ENCODE data around the gene C3orf20.

The C3orf20 gene

GRCh38 chr3:14630404-14631100 lies 44.4 kb upstream of the C3orf20 start:
- H4K20me1 ChIP-seq (ENCODE audit: insufficient read depth): no peaks in the 10 kb centered on the region
- no peak overlapping the region for H3K9ac ChIP-seq
- H3K27me3 ChIP-seq (ENCODE audit: insufficient read depth, low read depth): no peaks in the 10 kb centered on the region
- H2AFZ ChIP-seq (ENCODE audit: low read depth): no peak overlapping the region
- no peaks in the 10 kb centered on the region for H3K79me2 ChIP-seq (ENCODE audit: insufficient read depth, low read depth)
- H3K4me1 ChIP-seq (ENCODE audit: low read depth, poor library complexity, severe bottlenecking): no peaks in the 10 kb centered on the region
- H3K27ac ChIP-seq: no peak overlapping the region
- H3K36me3 ChIP-seq (ENCODE audit: insufficient read depth): no peaks in the 10 kb centered on the region
- H3K4me2 ChIP-seq: no peak overlapping the region
- TF ChIP-seq CTCF (conservative IDR thresholded peaks at IDR 0.05; ENCODE audit: low read depth, low read length): no peak
- H3K4me3 ChIP-seq (IDR thresholded peaks at IDR 0.05; ENCODE audit: insufficient read depth, low read depth, low read length): no peak overlapping the region

GRCh38 chr3:14631101-14631497 lies 43.8 kb upstream of the C3orf20 start:
- no peaks in the 10 kb centered on the region for H3K36me3 ChIP-seq (ENCODE audit: insufficient read depth)
- no peak overlapping the region for H3K4me2 ChIP-seq
- no peaks in the 10 kb centered on the region for H3K4me1 ChIP-seq (ENCODE audit: low read depth, poor library complexity, severe bottlenecking)
- TF ChIP-seq CTCF (conservative IDR thresholded peaks at IDR 0.05; ENCODE audit: low read depth, low read length): no peak
- H2AFZ ChIP-seq (ENCODE audit: low read depth): no peak overlapping the region
- H3K27ac ChIP-seq: no peak overlapping the region
- H3K4me3 ChIP-seq (IDR thresholded peaks at IDR 0.05; ENCODE audit: insufficient read depth, low read depth, low read length): no peak overlapping the region
- H4K20me1 ChIP-seq (ENCODE audit: insufficient read depth): no peaks in the 10 kb centered on the region
- no peaks in the 10 kb centered on the region for H3K27me3 ChIP-seq (ENCODE audit: insufficient read depth, low read depth)
- no peaks in the 10 kb centered on the region for H3K79me2 ChIP-seq (ENCODE audit: insufficient read depth, low read depth)
- H3K9ac ChIP-seq: no peak overlapping the region

- no peaks in the 10 kb centered on the region for H3K79me2 ChIP-seq (ENCODE audit: insufficient read depth, low read depth)
- TF ChIP-seq CTCF (conservative IDR thresholded peaks at IDR 0.05; ENCODE audit: low read depth, low read length): no peak
Observed at GRCh38 chr3:14631687-14632441, 43.1 kb upstream of the C3orf20 start.

GRCh38 chr3:14632442-14632930 lies 42.5 kb upstream of the C3orf20 start:
- no peaks in the 10 kb centered on the region for H3K36me3 ChIP-seq (ENCODE audit: insufficient read depth)

More at GRCh38 chr3:14631687-14632441, 43.1 kb upstream of the C3orf20 start:
- H2AFZ ChIP-seq (ENCODE audit: low read depth): no peak overlapping the region
- H4K20me1 ChIP-seq (ENCODE audit: insufficient read depth): no peaks in the 10 kb centered on the region
- H3K9ac ChIP-seq: no peak overlapping the region
- H3K4me3 ChIP-seq (IDR thresholded peaks at IDR 0.05; ENCODE audit: insufficient read depth, low read depth, low read length): no peak overlapping the region
- H3K4me1 ChIP-seq (ENCODE audit: low read depth, poor library complexity, severe bottlenecking): no peaks in the 10 kb centered on the region
- no peaks in the 10 kb centered on the region for H3K36me3 ChIP-seq (ENCODE audit: insufficient read depth)
- H3K27ac ChIP-seq: no peak overlapping the region
- no peaks in the 10 kb centered on the region for H3K27me3 ChIP-seq (ENCODE audit: insufficient read depth, low read depth)
- no peak overlapping the region for H3K4me2 ChIP-seq

More at GRCh38 chr3:14632442-14632930, 42.5 kb upstream of the C3orf20 start:
- Histone ChIP-seq H3K4me3 (IDR thresholded peaks at IDR 0.05; ENCODE audit: insufficient read depth, low read depth, low read length) (no peak overlapping the region), H3K4me1 (ENCODE audit: low read depth, poor library complexity, severe bottlenecking) (no peaks in the 10 kb centered on the region), H2AFZ (ENCODE audit: low read depth) (no peak overlapping the region), H3K79me2 (ENCODE audit: insufficient read depth, low read depth) (no peaks in the 10 kb centered on the region), H4K20me1 (ENCODE audit: insufficient read depth) (no peaks in the 10 kb centered on the region), H3K9ac (no peak overlapping the region), H3K27ac (no peak overlapping the region), H3K4me2 (no peak overlapping the region), H3K27me3 (ENCODE audit: insufficient read depth, low read depth) (no peaks in the 10 kb centered on the region)
- no peak for TF ChIP-seq CTCF (conservative IDR thresholded peaks at IDR 0.05; ENCODE audit: low read depth, low read length)
